Cerebellar nuclear complex (tissue), 1 donor: ENCODE data around the gene FRY.

Experiments used
- DNase-seq, 2 experiments: peaks; one replicate each; lab custom pipeline; 2025; lab: John Stamatoyannopoulos, UW

Gene FRY

GRCh38 chr13:32309312-32310133 is 277.9 kb downstream of the FRY start:
- no peak for DNase-seq

GRCh38 chr13:32310134-32310706 is 278.6 kb downstream of the FRY start:
- DNase-seq: no peak

GRCh38 chr13:32311188-32311897 is 279.8 kb downstream of the FRY start:
- DNase-seq: no peak

- DNase-seq: no peak
Measured at GRCh38 chr13:32314271-32315237, 283.0 kb downstream of the FRY start.

GRCh38 chr13:32315238-32316027 is 283.9 kb downstream of the FRY start, which contains the start of the genes BRCA2 and ZAR1L:
TSS of gene BRCA2 (plus strand) at chr13:32315508. CDS start at chr13:32316461, 953 bp downstream.
TSS of gene ZAR1L (minus strand) at chr13:32315363. CDS start at chr13:32311925, 3,438 bp downstream.
- no peak for DNase-seq

GRCh38 chr13:32316028-32316339 is 284.4 kb downstream of the FRY start:
- no peak for DNase-seq

GRCh38 chr13:32316501-32316900 is 284.9 kb downstream of the FRY start:
- DNase-seq: no peak

GRCh38 chr13:32317716-32318465 is 286.3 kb downstream of the FRY start:
- no peak for DNase-seq

GRCh38 chr13:32320528-32320927 is 289.0 kb downstream of the FRY start:
- DNase-seq: no peak

GRCh38 chr13:32323912-32324311 is 292.3 kb downstream of the FRY start:
- DNase-seq: no peak

GRCh38 chr13:32330441-32330840 is 298.9 kb downstream of the FRY start:
- DNase-seq: no peak

- DNase-seq: no peak
Measured at GRCh38 chr13:32334671-32335070, 303.1 kb downstream of the FRY start.

GRCh38 chr13:32340914-32341313 is 309.3 kb downstream of the FRY start:
- no peak for DNase-seq

GRCh38 chr13:32347651-32348050 is 316.1 kb downstream of the FRY start:
- DNase-seq: no peak
